ENCODE data around the gene DEGS2. TPM values are rescaled to one million over a fixed set of nuclear protein-coding genes. Genes with fewer than 3 reads are reported as not detected.

Gene DEGS2
- total RNA-seq, 1 experiment from 2014 or later: not detected

- DNase-seq (ENCODE audit: low read depth): no peak
These were observed 44.2 kb downstream of the DEGS2 start for GRCh38 chr14:100115236-100115635.

- no peak for DNase-seq (ENCODE audit: low read depth)
These were observed 45.2 kb downstream of the DEGS2 start for GRCh38 chr14:100114109-100114765.

- DNase-seq (ENCODE audit: low read depth): no peak
These were observed 47.3 kb downstream of the DEGS2 start for GRCh38 chr14:100111931-100112704.

- DNase-seq (ENCODE audit: low read depth): no peak
These were observed 48.6 kb downstream of the DEGS2 start for GRCh38 chr14:100110816-100111215.

- DNase-seq (ENCODE audit: low read depth): no peak
These were observed 49.9 kb downstream of the DEGS2 start for GRCh38 chr14:100109594-100109955.

GRCh38 chr14:100108840-100109593 is 50.4 kb downstream of the DEGS2 start:
- DNase-seq (ENCODE audit: low read depth): no peak

- peak; percentile 70 for DNase-seq (ENCODE audit: low read depth)
These were observed 51.2 kb downstream of the DEGS2 start for GRCh38 chr14:100108042-100108825.

GRCh38 chr14:100107236-100107635 is 52.2 kb downstream of the DEGS2 start:
- no peak for DNase-seq (ENCODE audit: low read depth)

GRCh38 chr14:100106250-100107112 is 53.0 kb downstream of the DEGS2 start:
- DNase-seq (ENCODE audit: low read depth): peak; percentile 7

GRCh38 chr14:100105357-100106169 is 53.9 kb downstream of the DEGS2 start:
- DNase-seq (ENCODE audit: low read depth): no peak

GRCh38 chr14:100104523-100105300 is 54.7 kb downstream of the DEGS2 start:
- DNase-seq (ENCODE audit: low read depth): peak; percentile 33

GRCh38 chr14:100104006-100104352 is 55.5 kb downstream of the DEGS2 start:
- DNase-seq (ENCODE audit: low read depth): no peak

GRCh38 chr14:100103250-100104005 is 56.0 kb downstream of the DEGS2 start:
- DNase-seq (ENCODE audit: low read depth): no peak

GRCh38 chr14:100102156-100102785 is 57.2 kb downstream of the DEGS2 start:
- no peak for DNase-seq (ENCODE audit: low read depth)

- DNase-seq (ENCODE audit: low read depth): no peak
These were observed 59.3 kb downstream of the DEGS2 start for GRCh38 chr14:100100032-100100703.

GRCh38 chr14:100098171-100098570 is 61.3 kb downstream of the DEGS2 start:
- no peak for DNase-seq (ENCODE audit: low read depth)

GRCh38 chr14:100096656-100097055 is 62.8 kb downstream of the DEGS2 start:
- DNase-seq (ENCODE audit: low read depth): peak; percentile 31
